HepG2 (cell line): ENCODE measurements around the gene POLR3F. TPM values are rescaled to one million over a fixed set of nuclear protein-coding genes. Genes with fewer than 3 reads are reported as not detected.
A peak's percentile ranks its signal among the peaks of the same experiment; 100 is the strongest.

Experiments
- ASH2L ChIP-seq: fragments of 300-600, 200-600 bp; sonication (generic); IDR thresholded peaks from 2 replicates; pipeline ENCODE4 v1.7.0; 2017; ENCODE audit warnings: low read depth, mild to moderate bottlenecking, moderate library complexity, mixed read lengths, low read length; ENCODE audit not compliant: insufficient read length
- EHMT2 ChIP-seq: fragments of 200-600 bp; sonication (generic); IDR thresholded peaks from 2 replicates; pipeline ENCODE4 v1.7.0; 2017; ENCODE audit warnings: antibody characterized with exemption, low read depth, low read length, borderline replicate concordance
- ETV6 ChIP-seq: sonication (generic); formaldehyde crosslinking; conservative IDR thresholded peaks from 2 replicates; pipeline ENCODE4 v1.4.0; 2020; ENCODE audit warnings: missing genetic modification reagents
- HIVEP1 ChIP-seq: sonication (generic); formaldehyde crosslinking; IDR thresholded peaks from 2 replicates; pipeline ENCODE4 v1.4.0; 2020; ENCODE audit warnings: mild to moderate bottlenecking, missing genetic modification reagents
- SNAPC2 ChIP-seq: sonication (generic); formaldehyde crosslinking; IDR thresholded peaks from 2 replicates; pipeline ENCODE4 v1.8.1; 2022; ENCODE audit warnings: mild to moderate bottlenecking, missing genetic modification reagents
- TBL1XR1 ChIP-seq: fragments of 150-350 bp; IDR thresholded peaks from 2 replicates; pipeline ENCODE4 v1.6.1; 2014; ENCODE audit warnings: borderline replicate concordance, low read length; ENCODE audit not compliant: partially characterized antibody
- YEATS2 ChIP-seq: sonication (generic); formaldehyde crosslinking; IDR thresholded peaks from 2 replicates; pipeline ENCODE4 v1.4.0; 2020; ENCODE audit warnings: missing genetic modification reagents, borderline replicate concordance
- ZBTB1 ChIP-seq: sonication (generic); formaldehyde crosslinking; IDR thresholded peaks from 2 replicates; pipeline ENCODE4 v1.4.0; 2020; ENCODE audit warnings: missing genetic modification reagents, borderline replicate concordance
- ZBTB10 ChIP-seq: sonication (generic); formaldehyde crosslinking; IDR thresholded peaks from 2 replicates; pipeline ENCODE4 v1.4.0; 2020; ENCODE audit warnings: missing genetic modification reagents, borderline replicate concordance
- ZNF142 ChIP-seq: sonication (generic); formaldehyde crosslinking; IDR thresholded peaks from 2 replicates; pipeline ENCODE4 v1.4.0; 2020; ENCODE audit warnings: missing genetic modification reagents
- ZNF431 ChIP-seq: sonication (generic); formaldehyde crosslinking; IDR thresholded peaks from 2 replicates; pipeline ENCODE4 v1.9.0; 2022; ENCODE audit warnings: missing genetic modification reagents, low read depth, mild to moderate bottlenecking, borderline replicate concordance
- ZNF614 ChIP-seq: IDR thresholded peaks from 2 replicates; pipeline ENCODE4 v1.6.1; 2018; ENCODE audit warnings: missing biosample characterization, missing genetic modification reagents, inconsistent platforms, borderline replicate concordance
- polyA plus RNA-seq, 8 experiments: library from polyadenylated mRNA; depleted of rRNA in 3 of 8; stranded (reverse) in 7 of 8; unstranded in 1 of 8; fragments of >200 nt; fragmentation: Illumina TruSeq in 4 of 8; extraction: Trizol in 4 of 8; gene quantifications; 2 replicates each; pipeline versions ENCODE4 v1.2.1 to v1.2.3, GENCODE V29; 2011 to 2016; ENCODE audit warnings: low read depth in 4 of 8, missing spikeins in 1 of 8, mixed read lengths in 1 of 8; ENCODE audit not compliant: insufficient read depth in 1 of 8
- total RNA-seq, 5 experiments: library from RNA; depleted of rRNA; stranded (reverse); fragments of >200 nt; fragmentation: Illumina TruSeq; extraction: Trizol; gene quantifications; 2 replicates each; pipeline ENCODE4 v1.2.3, GENCODE V29; 2016; ENCODE audit warnings: low read depth in 1 of 5
- TF ChIP-seq, protein P1 (sequence below): sonication (generic); formaldehyde crosslinking; IDR thresholded peaks from 2 replicates; pipeline ENCODE4 v1.4.0; 2020; ENCODE audit warnings: missing genetic modification reagents, mild to moderate bottlenecking, borderline replicate concordance

The POLR3F gene
- total and polyA plus RNA-seq, 2 of the 13 experiments (the other 11 are each of a cell fraction or from before 2014, with no cell fraction given) = 11.7 to 25.5 TPM

DNA sequence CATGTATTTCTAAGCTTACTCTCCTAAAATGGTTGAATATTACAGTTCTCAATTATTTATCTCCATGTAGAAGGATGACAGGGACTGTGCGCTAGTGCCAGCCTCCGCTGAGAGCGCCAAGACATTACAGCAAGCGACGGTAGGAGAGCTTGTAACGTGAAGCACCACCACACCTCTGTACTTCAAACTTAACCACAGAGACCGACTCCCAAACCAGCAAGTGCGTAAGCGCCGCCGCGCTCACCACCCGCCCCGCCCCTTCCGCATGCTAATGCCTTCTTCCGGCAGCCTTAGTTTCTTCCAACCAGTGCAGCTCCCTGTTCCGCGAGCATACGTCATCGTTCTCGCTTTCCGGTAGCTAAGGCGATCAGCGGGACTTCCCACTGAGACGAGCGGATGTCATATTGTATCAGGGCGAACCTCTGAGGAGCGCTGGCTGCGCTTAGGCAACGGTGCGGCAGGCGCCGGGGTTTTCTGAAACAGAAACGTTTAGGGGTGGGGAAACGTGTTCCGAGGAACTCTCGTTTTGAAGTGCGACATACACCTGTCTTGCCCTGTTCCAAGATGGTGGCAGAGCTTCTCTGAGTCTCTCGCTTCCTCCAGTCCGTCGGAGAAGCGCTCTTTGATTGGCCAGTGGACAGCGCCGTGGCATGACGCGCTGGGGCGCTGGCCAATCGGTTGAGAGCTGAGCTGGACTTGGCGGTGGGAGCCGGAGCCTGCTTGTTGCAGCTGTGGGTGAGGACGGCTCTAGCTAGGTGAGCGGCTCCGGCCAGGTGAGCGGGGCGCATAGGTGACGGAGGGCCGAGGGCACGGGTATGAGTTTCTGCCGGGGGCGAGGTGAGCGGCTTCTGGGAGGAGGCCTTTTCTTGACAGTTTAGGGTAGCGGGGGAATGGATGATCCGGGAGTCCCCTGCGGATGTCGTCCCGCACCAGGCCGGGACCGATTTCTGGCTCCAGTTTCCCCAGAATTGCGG lies 40.3 kb downstream of the POLR3F start, which contains the start of gene SEC23B (continued):
- TF ChIP-seq, protein P1, sequence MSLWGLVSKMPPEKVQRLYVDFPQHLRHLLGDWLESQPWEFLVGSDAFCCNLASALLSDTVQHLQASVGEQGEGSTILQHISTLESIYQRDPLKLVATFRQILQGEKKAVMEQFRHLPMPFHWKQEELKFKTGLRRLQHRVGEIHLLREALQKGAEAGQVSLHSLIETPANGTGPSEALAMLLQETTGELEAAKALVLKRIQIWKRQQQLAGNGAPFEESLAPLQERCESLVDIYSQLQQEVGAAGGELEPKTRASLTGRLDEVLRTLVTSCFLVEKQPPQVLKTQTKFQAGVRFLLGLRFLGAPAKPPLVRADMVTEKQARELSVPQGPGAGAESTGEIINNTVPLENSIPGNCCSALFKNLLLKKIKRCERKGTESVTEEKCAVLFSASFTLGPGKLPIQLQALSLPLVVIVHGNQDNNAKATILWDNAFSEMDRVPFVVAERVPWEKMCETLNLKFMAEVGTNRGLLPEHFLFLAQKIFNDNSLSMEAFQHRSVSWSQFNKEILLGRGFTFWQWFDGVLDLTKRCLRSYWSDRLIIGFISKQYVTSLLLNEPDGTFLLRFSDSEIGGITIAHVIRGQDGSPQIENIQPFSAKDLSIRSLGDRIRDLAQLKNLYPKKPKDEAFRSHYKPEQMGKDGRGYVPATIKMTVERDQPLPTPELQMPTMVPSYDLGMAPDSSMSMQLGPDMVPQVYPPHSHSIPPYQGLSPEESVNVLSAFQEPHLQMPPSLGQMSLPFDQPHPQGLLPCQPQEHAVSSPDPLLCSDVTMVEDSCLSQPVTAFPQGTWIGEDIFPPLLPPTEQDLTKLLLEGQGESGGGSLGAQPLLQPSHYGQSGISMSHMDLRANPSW (CRISPR knock-in tag) = peak; percentile 89
- peak; percentile 85 for TF ChIP-seq TBL1XR1
- peak; percentile 94 for TF ChIP-seq YEATS2 (CRISPR knock-in tag)
- TF ChIP-seq SNAPC2 (CRISPR knock-in tag) = peak; percentile 88
- peak; percentile 93 for TF ChIP-seq ZNF142 (CRISPR knock-in tag)
- TF ChIP-seq ASH2L = peak; percentile 97
- TF ChIP-seq EHMT2 = peak; percentile 82; the same call in 1 of the 2 replicates
- peak; percentile 77 for TF ChIP-seq ZBTB10 (CRISPR knock-in tag)
- no peak for TF ChIP-seq ZBTB1 (CRISPR knock-in tag)
- TF ChIP-seq HIVEP1 (CRISPR knock-in tag) = peak; percentile 73
- peak; percentile 38; the same call in 1 of the 2 replicates for TF ChIP-seq ZNF431 (CRISPR knock-in tag)
- peak; percentile 92 for TF ChIP-seq ZNF614
- TF ChIP-seq ETV6 (CRISPR knock-in tag) = no peak
